GM19328 (cell line): ENCODE data around the gene SEC16A.

ENCODE experiments used
- ATAC-seq: cut with Tn5 transposase; IDR thresholded peaks from one replicate; pipeline ENCODE4 v1.9.1; 2021; ENCODE audit warnings: mild to moderate bottlenecking, moderate library complexity; ENCODE audit not compliant: unreplicated experiment

Gene SEC16A, protein sequence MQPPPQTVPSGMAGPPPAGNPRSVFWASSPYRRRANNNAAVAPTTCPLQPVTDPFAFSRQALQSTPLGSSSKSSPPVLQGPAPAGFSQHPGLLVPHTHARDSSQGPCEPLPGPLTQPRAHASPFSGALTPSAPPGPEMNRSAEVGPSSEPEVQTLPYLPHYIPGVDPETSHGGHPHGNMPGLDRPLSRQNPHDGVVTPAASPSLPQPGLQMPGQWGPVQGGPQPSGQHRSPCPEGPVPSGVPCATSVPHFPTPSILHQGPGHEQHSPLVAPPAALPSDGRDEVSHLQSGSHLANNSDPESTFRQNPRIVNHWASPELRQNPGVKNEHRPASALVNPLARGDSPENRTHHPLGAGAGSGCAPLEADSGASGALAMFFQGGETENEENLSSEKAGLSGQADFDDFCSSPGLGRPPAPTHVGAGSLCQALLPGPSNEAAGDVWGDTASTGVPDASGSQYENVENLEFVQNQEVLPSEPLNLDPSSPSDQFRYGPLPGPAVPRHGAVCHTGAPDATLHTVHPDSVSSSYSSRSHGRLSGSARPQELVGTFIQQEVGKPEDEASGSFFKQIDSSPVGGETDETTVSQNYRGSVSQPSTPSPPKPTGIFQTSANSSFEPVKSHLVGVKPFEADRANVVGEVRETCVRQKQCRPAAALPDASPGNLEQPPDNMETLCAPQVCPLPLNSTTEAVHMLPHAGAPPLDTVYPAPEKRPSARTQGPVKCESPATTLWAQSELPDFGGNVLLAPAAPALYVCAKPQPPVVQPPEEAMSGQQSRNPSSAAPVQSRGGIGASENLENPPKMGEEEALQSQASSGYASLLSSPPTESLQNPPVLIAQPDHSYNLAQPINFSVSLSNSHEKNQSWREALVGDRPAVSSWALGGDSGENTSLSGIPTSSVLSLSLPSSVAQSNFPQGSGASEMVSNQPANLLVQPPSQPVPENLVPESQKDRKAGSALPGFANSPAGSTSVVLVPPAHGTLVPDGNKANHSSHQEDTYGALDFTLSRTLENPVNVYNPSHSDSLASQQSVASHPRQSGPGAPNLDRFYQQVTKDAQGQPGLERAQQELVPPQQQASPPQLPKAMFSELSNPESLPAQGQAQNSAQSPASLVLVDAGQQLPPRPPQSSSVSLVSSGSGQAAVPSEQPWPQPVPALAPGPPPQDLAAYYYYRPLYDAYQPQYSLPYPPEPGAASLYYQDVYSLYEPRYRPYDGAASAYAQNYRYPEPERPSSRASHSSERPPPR (N-terminal part only)

DNA sequence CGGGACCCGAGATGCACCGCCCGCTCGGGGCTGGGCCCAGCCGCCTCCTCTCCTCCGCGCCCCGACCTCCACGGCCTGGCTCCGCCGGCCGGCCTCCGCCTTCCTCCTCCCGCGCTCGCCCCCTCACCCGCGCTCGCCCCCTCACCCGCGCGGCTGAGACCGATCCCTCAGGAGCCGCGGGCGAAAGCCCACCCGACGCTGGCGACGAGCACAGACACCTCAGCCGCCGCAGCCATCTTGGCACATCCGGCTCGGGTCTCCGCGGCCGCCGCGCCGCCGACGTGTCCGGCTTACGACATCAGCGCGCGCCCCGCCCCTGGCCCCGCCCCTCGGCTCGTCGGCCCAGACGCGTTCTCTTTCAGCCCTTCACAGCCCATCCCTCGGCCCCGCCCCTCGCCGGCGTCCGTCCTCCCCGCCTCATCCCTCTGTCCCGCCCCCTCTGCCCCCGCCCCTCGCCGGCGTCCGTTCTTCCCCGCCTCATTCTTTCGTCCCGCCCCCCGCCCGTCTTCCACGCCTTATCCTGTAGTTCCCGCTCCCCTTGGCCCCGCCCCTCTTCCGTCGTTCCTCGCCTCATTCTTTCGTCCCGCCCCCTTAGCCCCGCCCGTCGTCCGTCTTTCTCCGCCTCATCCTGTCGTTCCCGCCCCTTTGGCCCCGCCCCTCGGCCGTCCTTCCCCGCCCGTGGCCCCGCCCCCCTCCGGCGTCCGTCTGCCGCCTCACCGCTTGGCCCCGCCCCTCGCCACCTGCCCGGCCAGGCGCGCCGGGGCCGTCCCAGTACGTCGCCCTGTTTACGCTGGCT lies at the start of gene SEC16A:
TSS of gene SEC16A (minus strand) at position 248 of the 796 bp plus-strand sequence. CDS start 5,425 bp downstream, outside the sequence.
- peak; percentile 49 for ATAC-seq

- ATAC-seq: no peak
Observed at GRCh38 chr9:136531904-136532798, 49.3 kb upstream of the SEC16A start.

DNA sequence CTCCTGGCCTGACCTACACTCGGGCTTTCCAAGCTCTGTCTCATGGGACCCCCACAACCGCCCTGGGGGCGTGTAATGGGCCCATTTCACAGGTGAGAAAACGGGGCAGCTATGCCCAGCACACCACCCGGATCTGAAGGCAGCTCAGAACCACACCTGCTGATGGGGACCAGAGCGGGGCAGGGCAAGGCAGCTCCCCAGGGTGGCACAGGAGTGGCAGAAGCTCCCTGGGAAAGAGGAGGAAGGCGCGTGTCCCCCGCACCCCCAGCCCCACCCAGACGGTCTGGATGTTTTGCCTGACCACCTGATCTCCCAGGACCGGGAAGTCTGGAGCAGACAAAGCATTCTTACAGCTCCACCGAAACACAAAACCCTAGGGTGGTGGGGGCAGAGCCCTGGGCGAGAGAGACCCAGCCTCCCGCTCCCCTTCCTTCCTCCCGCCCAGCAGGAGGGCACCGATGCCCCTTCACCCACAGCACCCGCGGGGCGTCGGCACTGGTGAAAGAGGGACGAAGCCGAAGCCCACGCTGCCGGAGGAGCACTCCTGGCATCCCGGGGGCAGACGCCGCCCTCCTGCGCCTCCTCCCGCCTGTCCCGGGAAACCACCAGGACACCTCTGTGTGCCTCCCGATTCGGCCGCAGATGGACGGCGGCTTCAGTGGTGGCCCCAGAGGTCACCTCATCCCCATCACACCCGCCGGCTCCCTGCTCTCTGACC lies 48.5 kb upstream of the SEC16A start:
- ATAC-seq: no peak

GRCh38 chr9:136530461-136531089 lies 47.7 kb upstream of the SEC16A start:
- no peak for ATAC-seq

DNA sequence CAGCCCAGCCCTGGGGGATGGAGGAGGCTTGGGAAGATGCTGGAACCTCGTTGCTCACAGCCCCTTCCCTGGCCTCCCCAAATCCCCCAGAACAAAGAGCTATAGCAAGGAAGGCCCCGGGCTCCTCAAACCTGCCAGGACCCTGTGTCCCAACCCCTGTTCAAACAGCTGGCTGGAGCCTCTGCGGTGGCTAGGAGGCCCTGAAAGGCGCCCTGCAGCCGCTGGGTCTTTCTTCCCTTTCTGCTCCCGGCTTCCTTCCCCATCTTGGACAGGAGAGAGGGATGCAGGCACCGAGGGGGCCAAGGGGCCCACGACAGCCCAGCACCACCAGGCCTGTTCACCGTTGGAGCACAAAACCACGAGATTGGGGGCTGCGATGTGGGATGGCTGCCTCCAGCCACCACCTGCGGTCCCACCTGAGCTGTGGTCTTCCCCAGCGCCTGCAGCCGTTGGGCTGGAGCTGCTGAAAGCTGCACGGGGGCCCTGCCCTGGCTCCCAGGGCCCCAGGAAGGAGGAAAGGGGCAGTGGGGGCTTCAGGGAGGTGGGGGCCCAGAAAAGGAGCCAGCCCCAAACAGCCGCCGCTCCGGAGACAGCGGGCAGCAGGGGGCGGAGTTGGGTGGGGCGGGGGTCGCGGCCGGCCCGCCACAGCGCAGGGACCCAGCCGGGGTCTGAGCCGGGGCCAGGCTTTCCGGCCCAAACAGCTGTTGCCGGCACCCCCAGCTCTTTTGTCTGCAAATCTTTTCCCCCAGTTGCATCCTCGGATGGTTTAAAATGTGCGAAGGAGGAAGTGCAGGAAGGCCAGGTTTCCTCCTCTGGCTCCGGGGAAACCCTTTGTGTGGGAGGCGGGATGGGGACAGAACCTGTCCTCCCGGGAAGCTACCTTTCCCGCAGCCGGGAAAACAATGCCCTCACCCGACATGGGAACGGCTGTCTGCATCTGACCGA lies 46.9 kb upstream of the SEC16A start:
- no peak for ATAC-seq

GRCh38 chr9:136528716-136529341 lies 46.0 kb upstream of the SEC16A start:
- no peak for ATAC-seq

DNA sequence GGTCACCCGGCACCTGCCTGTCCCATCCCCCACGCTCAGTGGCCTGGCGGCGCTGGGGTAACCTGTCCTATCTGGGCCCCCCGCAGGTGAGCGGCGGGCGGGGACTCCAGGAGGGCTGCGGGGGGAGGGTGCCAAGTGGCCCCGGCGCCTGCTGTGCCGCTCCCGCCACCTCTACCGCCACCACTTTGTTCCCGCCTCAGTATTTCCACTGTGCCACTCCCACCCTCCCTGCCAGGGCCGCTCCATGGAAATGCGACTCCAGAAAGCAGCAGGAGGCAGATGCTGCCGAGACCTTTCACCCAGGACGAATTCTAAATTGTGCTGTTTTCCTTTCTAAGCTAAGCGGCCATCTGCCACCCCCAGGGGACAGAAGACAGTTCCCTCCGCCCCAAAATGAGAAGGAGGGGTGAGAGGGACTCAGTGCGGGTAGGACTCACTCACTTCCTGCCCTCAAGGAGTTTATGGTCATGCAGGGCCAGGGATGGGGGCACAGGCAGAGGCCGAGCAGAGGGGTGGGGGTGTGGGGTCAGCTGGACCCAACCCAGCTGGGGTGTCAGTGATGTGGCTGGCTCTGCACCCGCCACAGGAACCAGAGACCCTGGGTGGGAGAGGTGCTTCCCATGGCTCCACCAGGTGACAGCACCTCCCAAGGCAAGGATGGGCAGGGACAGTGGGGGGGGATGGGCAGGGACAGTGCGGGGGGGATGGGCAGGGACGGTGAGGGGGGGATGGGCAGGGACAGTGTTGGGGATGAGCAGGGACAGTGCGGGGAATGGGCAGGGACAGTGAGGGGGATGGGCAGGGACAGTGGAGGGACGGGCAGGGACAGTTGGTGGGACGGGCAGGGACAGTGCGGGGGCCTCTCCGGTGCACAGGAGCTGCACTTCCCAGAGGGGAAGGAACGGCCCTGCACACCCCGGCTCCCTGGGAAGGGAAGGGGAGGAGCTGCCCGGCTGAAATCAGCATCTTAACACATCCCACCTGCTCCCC lies 45.2 kb upstream of the SEC16A start:
- no peak for ATAC-seq

DNA sequence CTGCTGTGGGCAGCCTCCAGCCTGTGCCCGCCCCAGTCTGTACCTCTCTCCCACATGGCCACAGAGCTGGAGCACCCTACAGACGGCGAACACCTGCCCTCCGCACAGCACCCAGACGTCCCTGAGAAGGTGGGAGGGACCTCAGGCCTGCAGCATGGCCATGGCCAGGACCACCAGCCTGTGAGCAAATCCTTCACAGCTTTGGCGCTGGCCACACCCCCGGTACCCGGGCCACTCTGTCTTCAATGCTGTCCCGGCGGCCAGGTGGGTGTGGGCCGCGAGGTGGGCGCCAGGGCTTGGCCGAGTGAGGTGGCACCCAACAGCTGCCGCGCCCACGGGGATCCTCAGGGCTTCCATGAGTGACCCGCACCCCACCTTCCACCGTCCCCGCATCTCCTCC lies 44.3 kb upstream of the SEC16A start:
- ATAC-seq: no peak

- no peak for ATAC-seq
Observed at GRCh38 chr9:136526625-136527066, 43.8 kb upstream of the SEC16A start.

DNA sequence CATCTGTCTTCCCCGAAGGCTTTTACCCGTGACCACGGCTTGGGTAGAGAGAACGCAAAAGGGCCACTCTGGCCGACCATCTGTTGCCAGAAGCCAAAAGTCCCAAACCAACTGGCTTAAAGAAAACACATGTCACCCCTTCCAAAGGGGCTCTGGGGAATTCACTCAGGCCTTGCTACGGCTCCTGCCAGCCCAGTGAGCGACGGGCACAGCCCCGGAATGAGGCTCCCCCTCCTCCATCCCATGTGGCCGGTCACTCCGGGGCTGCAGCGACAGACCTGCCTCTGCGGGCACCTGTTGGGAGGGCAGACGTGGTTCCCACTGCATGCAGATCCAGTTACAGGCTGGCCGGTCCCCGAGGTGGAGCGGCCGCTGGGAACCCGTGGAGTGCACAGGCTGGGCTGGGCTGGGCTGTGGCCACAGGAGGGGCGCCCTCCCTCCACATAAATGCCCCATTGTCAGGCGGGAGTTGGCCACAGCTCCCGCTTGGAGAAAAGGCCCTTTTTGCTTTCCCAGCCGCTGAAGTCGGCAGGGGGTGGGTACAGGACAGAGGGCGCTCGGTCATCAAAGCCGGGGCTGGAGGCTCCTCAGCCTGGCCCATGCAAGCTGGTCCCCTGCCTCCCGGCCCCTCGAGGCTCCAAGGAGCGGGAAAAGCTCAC lies 43.1 kb upstream of the SEC16A start:
- ATAC-seq: no peak

GRCh38 chr9:136525207-136525606 lies 42.4 kb upstream of the SEC16A start:
- no peak for ATAC-seq

DNA sequence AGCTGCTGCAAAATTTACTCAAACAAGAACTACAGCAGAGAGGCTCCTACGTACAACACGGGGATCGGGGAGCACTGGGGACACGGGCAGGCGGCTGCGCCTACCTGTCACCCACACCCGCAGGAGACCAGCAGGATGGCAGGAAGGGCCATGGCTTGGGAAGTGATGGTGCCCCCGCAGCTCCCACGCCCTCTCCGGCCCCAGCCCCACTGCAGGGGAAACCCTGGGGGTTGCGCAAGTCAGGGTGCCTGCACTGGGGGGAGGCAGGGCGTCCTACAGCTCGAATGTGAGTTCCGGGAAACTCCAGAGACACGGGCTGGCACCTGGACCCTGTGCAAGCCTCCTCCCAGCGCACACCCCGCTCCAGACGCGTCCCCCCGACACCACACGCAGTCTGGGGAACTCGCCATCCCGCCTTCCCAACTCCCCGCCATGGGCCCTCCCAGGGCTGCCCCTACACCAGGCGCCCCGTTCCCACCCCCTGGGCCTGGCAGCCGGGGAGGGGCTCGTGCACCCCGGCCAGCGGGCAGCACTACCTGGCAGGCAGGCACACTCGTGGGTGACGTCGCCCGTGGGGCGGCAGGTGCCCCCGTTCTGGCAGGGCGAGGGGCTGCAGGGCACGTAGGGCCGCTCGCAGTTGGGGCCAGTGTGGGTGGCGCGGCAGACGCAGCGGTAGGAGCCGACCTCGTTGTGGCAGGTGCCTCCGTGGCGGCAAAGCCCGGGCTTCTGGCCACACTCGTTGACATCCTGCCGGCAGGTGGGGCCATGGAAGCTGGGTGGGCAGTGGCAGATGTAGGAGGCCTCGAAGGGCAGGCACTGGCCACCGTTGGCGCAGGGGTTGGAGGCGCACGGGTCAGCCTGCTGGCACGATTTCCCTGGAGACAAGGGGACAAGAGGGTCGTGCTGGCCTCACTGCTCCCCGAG lies 39.7 kb upstream of the SEC16A start:
- ATAC-seq: no peak

DNA sequence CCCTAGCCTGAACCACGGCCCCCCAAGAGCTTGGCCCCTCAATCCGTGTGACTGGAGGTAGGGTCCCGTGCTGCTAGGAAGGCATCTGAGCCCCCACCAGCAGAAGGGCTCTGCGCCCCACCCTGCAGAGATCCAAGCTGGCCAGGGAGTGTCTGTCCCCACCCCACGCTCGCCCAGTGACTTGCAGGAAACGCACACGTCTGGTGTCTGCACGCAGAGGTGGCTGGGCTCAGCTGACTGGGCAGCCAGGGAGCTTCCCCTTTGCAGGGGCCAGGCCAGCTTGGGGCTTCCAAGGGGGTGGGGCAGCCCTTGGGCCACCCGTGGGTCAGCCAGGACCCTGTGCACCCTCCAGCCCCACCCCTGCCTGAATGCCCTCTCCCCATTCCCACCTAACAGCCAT lies 38.7 kb upstream of the SEC16A start:
- no peak for ATAC-seq

- ATAC-seq: no peak
Observed at GRCh38 chr9:136520053-136520540, 37.3 kb upstream of the SEC16A start.
